ENCODE results near the gene SAAL1. TPM values are rescaled to one million over a fixed set of nuclear protein-coding genes. Genes with fewer than 3 reads are reported as not detected.

The SAAL1 gene
- total and polyA plus RNA-seq, 12 donors, result 4.9 to 16.5 (median 7.1) TPM

DNA sequence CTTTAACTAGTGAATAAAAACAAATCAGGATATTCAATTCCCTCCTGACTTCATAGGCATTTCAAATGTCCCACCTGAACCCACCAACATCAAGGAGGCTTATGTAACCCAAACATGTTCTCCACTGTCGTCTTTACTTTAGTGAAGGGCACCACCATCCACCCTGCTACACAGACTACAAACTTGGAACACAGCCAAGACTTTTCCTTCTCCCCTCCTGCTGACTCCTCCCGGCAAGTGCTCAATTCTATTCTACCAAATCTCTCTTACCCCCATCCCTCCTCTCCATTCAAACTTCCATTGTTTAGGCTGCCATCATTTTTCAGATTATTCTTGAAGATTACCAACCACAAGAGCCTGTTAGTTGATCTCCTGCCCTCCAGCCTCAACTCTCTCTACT lies 24.3 kb downstream of the SAAL1 start:
- no peak for TF ChIP-seq CTCF (IDR thresholded peaks at IDR 0.05)
- no peak overlapping the region for H3K4me3 ChIP-seq
- H3K27ac ChIP-seq, result no peak overlapping the region
- H3K27me3 ChIP-seq, result no peaks in the 10 kb centered on the region
- intact Hi-C loops (cut with DNase I), result no loop called here
- no peak for DNase-seq
- 50 to 61% methylated on average over 2 of the region's 2 CpGs for WGBS, 2 donors
- H3K9me3 ChIP-seq, result no peaks in the 10 kb centered on the region
- ATAC-seq, result no peak
- H3K4me1 ChIP-seq, result no peaks in the 10 kb centered on the region
- peaks cover 0 to 81% (median 26%) of the 10 kb centered on the region in 9 donors for H3K36me3 ChIP-seq

DNA sequence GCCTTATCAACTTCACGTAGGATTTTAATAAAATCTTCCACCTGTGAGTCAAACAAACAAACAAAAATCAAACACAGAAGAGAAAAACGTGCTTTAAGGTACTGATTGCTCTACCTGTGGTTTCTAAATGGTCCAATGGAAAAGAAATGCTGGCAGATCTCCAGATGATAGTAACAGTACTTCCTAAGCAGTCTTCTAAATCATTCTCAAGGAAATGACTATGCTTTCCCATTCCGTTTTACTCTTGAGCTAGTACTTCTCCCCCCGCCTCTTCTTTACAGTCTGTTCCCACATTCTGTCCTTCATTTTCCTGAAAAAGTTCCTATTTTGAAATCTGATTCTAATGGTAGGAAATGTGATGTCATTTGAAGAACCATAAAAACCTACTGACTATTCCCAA lies 25.4 kb downstream of the SAAL1 start:
- 72% methylated on average over 4 of the region's 4 CpGs for WGBS, 2 donors
- Histone ChIP-seq H3K36me3 (peaks cover 0 to 70% (median 19%) of the 10 kb centered on the region in 9 donors), H3K27ac (no peak overlapping the region), H3K9me3 (no peaks in the 10 kb centered on the region), H3K27me3 (no peaks in the 10 kb centered on the region), H3K4me3 (no peak overlapping the region), H3K4me1 (no peaks in the 10 kb centered on the region)
- intact Hi-C loops (cut with DNase I), result no loop called here
- no peak for TF ChIP-seq CTCF (IDR thresholded peaks at IDR 0.05)
- no peak for DNase-seq
- ATAC-seq, result no peak

GRCh38 chr11:18078909-18079308 lies 27.0 kb downstream of the SAAL1 start:
- ATAC-seq (no peak), DNase-seq (no peak)
- Histone ChIP-seq H3K9me3 (no peaks in the 10 kb centered on the region), H3K36me3 (peaks cover 0 to 55% (median 19%) of the 10 kb centered on the region in 9 donors), H3K27me3 (no peaks in the 10 kb centered on the region), H3K27ac (no peak overlapping the region), H3K4me1 (no peaks in the 10 kb centered on the region), H3K4me3 (no peak overlapping the region)
- WGBS, 2 donors, result 97 to 98% methylated on average over 2 of the region's 2 CpGs
- intact Hi-C loops (cut with DNase I), result loop anchor here in 1 of 10 donors (10.0 kb wide), 1 partner anchor 944 kb away; no protein-coding TSS in a partner anchor
- TF ChIP-seq CTCF (IDR thresholded peaks at IDR 0.05), result no peak

- intact Hi-C loops (cut with DNase I), result loop anchor here in 1 of 10 donors (10.0 kb wide), 1 partner anchor 941 kb away; no protein-coding TSS in a partner anchor
Observed at GRCh38 chr11:18075444-18075843, 30.4 kb downstream of the SAAL1 start.

More at GRCh38 chr11:18075444-18075843, 30.4 kb downstream of the SAAL1 start:
- Histone ChIP-seq H3K36me3 (peaks cover 0 to 20% (median 5%) of the 10 kb centered on the region in 9 donors), H3K9me3 (no peaks in the 10 kb centered on the region), H3K4me3 (no peak overlapping the region), H3K27me3 (no peaks in the 10 kb centered on the region), H3K27ac (no peak overlapping the region), H3K4me1 (no peaks in the 10 kb centered on the region)
- 93 to 94% methylated on average over 3 of the region's 3 CpGs for WGBS, 2 donors
- ATAC-seq (no peak), DNase-seq (no peak)
- no peak for TF ChIP-seq CTCF (IDR thresholded peaks at IDR 0.05)
